ENCODE results near the gene CACNB2. TPM values are rescaled to one million over a fixed set of nuclear protein-coding genes. Genes with fewer than 3 reads are reported as not detected.
"Not testable (repeated sequence)": the region's sequence is repeated elsewhere in the genome, so short reads cannot be mapped to it uniquely, and the experiment has no call there.

Gene CACNB2
- total RNA-seq, 2 donors from 2014 or later: 19.0 to 20.6 TPM

DNA sequence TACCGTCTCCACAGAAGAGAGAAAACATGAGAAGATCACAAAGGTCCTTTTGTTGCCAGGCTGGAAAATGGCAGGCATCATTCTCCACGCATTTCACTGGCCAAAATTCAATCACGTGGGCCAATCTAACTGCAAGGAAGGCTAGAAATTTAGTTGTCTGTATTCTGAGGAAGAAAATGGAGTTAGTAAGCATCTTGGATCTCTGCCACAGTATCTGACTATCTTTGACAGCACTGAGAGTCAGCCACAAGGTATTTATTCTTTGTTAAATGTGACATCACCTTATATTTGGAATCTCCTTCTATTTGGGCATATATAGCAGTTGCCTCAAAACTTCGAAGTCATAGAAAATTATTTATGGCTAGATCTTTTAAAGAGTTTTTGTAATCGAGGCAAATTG, 297.3 kb downstream of the CACNB2 start:
- TF ChIP-seq, protein P1, sequence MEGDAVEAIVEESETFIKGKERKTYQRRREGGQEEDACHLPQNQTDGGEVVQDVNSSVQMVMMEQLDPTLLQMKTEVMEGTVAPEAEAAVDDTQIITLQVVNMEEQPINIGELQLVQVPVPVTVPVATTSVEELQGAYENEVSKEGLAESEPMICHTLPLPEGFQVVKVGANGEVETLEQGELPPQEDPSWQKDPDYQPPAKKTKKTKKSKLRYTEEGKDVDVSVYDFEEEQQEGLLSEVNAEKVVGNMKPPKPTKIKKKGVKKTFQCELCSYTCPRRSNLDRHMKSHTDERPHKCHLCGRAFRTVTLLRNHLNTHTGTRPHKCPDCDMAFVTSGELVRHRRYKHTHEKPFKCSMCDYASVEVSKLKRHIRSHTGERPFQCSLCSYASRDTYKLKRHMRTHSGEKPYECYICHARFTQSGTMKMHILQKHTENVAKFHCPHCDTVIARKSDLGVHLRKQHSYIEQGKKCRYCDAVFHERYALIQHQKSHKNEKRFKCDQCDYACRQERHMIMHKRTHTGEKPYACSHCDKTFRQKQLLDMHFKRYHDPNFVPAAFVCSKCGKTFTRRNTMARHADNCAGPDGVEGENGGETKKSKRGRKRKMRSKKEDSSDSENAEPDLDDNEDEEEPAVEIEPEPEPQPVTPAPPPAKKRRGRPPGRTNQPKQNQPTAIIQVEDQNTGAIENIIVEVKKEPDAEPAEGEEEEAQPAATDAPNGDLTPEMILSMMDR (IDR thresholded peaks at IDR 0.05): no peak
- Histone ChIP-seq H3K4me1 (no peaks in the 10 kb centered on the region), H3K36me3 (no peaks in the 10 kb centered on the region), H3K27ac (peak overlapping the region; percentile 80 to 88), H3K27me3 (no peaks in the 10 kb centered on the region), H3K4me3 (no peak overlapping the region), H3K9me3 (no peaks in the 10 kb centered on the region)
- DNase-seq (ENCODE audit: low spot score): no peak

DNA sequence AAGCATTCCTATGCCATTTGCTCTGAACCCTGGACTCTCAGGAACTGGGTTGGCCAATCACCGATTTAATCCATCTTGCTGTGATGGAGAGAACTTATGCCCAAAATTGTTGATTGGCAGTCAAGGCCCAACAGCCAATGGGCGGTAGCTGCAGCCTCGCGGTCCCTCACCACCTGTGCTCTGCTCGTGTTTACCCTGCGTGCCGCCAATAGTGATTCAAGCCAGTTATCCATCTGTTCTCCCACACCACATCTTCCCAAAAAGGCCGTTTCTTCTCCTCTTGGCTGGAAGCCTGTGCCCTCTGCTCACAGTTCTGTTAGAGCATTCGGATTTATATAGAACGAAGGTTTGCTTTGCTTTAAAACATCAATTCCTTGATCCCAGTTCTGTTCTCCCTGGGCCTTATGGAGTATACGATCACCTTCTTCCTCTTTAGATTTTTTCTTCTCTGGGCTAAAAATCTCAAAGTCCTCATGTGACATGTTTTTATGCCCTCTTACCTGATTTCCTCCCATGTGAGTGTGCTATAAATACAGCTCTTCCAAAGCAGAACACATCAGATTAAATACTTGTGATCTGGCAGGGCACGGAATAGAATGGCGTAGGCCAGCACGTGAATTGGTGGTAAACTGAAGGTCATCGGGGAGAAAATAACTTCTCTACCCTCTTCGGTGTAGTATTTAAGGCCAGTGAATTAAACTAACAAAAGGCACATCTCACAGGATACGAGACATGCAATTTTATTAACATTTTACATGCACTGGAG, 298.3 kb downstream of the CACNB2 start:
- Histone ChIP-seq H3K9me3 (no peaks in the 10 kb centered on the region), H3K4me1 (no peaks in the 10 kb centered on the region), H3K27ac (peak overlapping the region; percentile 80 to 88), H3K36me3 (no peaks in the 10 kb centered on the region), H3K4me3 (no peak overlapping the region), H3K27me3 (no peaks in the 10 kb centered on the region)
- TF ChIP-seq, protein P1 (IDR thresholded peaks at IDR 0.05): no peak
- DNase-seq (ENCODE audit: low spot score): no peak

DNA sequence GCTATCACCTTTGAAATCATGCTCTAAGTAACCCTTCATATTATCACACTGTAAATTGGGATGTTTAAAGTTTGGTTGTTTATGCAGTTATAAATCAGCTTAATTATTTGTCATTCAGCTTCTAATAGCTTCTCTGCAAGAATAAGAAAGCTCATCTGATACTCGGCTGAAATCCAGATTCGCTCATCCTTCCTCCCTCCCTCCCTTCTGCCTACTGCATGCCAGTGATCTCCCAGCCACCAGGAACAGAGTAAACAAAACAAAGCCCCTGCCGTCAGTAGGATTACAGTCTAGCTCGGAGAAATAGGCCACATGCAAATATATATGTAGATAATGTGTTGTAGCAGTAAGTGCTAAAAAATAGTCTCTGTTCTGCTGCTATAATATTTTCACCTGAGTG, 299.4 kb downstream of the CACNB2 start:
- Histone ChIP-seq H3K4me3 (no peak overlapping the region), H3K27me3 (no peaks in the 10 kb centered on the region), H3K27ac (peak overlapping the region; percentile 80 to 88), H3K36me3 (no peaks in the 10 kb centered on the region), H3K9me3 (no peaks in the 10 kb centered on the region), H3K4me1 (no peaks in the 10 kb centered on the region)
- TF ChIP-seq, protein P1 (IDR thresholded peaks at IDR 0.05): no peak
- DNase-seq (ENCODE audit: low spot score): no peak

DNA sequence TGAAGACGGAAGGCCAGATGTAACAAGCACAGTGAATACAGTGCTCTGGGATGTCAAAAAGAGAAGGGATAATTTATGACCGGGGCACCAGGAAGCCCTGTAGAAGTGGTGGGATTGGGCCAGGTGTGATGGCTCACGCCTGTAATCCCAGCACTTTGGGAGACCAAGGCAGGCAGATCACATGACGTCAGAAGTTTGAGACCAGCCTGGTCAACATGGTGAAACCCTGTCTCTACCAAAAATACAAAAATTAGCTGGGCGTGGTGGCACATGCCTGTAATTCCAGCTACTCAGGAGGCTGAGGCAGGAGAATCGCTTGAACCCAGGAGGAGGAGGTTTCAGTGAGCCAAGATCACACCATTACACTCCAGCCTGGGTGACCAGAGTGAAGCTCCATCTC, 305.4 kb downstream of the CACNB2 start:
- DNase-seq (ENCODE audit: low spot score); H3K4me3 ChIP-seq; H3K36me3 ChIP-seq; H3K9me3 ChIP-seq; H3K27me3 ChIP-seq: not testable (repeated sequence)
- peak overlapping the region in 1 of 2 donors; percentile 15 for H3K27ac ChIP-seq
- H3K4me1 ChIP-seq: peaks cover 0 to 15% of the 10 kb centered on the region in 2 donors

DNA sequence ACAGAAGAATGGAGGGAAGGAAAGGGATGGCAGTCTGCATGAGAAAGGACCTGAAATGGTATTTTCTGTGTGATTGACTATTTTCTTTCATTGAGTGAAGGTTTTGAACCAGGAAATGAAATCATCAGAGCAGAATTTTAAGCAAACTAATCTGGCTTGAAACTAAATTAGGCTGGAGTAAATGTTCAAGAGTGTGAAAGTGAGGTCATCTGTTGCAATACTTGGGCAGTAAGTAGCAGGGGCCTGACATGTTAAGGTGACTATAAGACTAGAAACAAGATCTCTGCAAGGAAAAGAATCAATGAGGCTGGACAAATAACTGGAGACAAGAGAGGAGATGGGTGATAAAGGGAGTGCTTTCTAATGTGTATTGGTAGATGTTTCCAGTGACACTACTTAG, 306.0 kb downstream of the CACNB2 start:
- TF ChIP-seq, protein P1 (IDR thresholded peaks at IDR 0.05): no peak
- Histone ChIP-seq H3K4me1 (peaks cover 0 to 15% of the 10 kb centered on the region in 2 donors), H3K4me3 (no peak overlapping the region), H3K27me3 (no peaks in the 10 kb centered on the region), H3K36me3 (no peaks in the 10 kb centered on the region), H3K9me3 (no peaks in the 10 kb centered on the region), H3K27ac (no peak overlapping the region)
- DNase-seq (ENCODE audit: low spot score): no peak

DNA sequence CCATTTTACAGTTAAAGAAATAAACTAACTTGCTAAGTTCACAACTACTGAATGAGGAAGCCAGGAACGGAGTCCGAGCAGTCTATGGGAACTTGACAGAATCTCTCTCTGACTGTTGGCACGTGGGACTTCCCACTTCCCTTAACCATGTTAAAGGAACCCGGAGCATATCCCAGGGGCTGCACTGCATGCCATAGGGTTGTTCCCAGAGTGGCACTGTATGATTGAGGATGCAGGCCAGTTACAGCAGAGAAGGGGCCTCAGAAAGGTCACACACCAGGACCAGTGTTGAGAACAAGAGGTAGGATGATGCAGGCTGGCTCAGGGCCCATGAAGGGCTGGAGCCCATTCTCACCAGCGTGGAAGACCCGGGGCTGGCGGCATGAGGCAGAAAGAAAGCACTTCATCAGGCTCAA, 309.4 kb downstream of the CACNB2 start:
- no peak overlapping the region for H3K4me3 ChIP-seq
- no peaks in the 10 kb centered on the region for H3K36me3 ChIP-seq
- DNase-seq (ENCODE audit: low spot score): no peak
- TF ChIP-seq, protein P1 (IDR thresholded peaks at IDR 0.05): no peak
- H3K27ac ChIP-seq: peak overlapping the region in 1 of 2 donors; percentile 8
- H3K27me3 ChIP-seq: no peaks in the 10 kb centered on the region
- H3K9me3 ChIP-seq: no peaks in the 10 kb centered on the region
- peaks cover 0 to 15% of the 10 kb centered on the region in 2 donors for H3K4me1 ChIP-seq
